Stomach (tissue), 4 donors: ENCODE measurements around the gene TGFB1I1.

Experiments
- EP300 ChIP-seq: sonication (generic); formaldehyde crosslinking; IDR thresholded peaks from one replicate; pipeline ENCODE4 v1.6.1; 2017; ENCODE audit warnings: antibody characterized with exemption
- POLR2A ChIP-seq, 4 donors: fragments of 450-650 bp; IDR thresholded peaks; one replicate each; pipeline ENCODE4 v1.6.1; 2016; ENCODE audit warnings: antibody characterized with exemption in 4 of 4, control low read depth in 2 of 4, mild to moderate bottlenecking in 1 of 4, moderate library complexity in 1 of 4
- TF ChIP-seq, protein P1 (sequence below), 7 experiments: fragments of 450-650 bp in 4 of 7; fragments of 200-600 bp in 3 of 7; sonication (generic) in 3 of 7; IDR thresholded peaks; one replicate each; pipeline ENCODE4 v1.5.1; 2016 to 2019; ENCODE audit warnings: antibody characterized with exemption in 7 of 7, control low read depth in 2 of 7, mild to moderate bottlenecking in 1 of 7

DNA sequence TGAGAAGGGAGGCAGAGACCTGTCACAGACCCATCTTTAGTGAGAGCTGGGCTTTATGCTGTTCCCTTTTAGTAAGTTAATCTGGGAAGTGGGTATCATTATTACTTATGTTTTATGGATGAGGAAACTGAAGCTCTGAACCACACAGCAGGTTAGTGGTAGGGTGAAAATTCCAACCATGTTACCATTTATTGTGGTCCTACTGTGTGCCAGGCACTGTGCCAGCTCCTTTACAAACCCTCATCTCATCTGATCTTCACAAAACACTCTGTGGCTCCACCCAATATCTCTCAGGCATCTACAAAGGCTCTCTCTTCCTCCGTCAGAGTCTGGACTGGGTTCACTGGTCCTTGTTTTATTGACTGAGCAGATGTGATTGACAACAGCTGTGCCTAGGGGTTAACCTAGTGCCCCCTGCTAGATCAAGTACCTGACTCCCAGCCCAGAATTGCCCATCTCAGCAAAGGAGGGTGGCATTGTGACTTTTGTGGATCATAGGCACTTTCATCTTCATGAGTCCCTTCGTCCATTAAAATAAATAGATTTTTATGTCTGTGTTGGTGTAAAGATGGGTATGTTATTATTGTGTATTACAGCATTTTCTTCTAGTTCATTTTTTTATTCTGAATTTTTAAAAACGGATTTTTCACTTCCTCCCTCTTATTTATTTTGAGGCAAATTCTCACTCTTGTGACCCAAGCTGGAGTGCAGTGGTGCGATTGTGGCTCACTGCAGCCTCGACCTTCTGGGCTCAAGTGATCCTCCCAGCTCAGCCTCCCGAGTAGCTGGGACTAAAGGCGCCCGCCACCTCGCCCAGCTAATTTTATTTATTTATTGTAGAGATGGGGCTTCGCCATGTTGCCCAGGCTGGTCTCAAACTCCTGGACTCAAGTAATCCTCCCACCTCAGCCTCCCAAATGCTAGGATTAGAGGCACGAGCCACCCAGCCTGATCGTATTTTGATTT, 3.1 kb downstream of the TGFB1I1 start:
- TF ChIP-seq, protein P1, sequence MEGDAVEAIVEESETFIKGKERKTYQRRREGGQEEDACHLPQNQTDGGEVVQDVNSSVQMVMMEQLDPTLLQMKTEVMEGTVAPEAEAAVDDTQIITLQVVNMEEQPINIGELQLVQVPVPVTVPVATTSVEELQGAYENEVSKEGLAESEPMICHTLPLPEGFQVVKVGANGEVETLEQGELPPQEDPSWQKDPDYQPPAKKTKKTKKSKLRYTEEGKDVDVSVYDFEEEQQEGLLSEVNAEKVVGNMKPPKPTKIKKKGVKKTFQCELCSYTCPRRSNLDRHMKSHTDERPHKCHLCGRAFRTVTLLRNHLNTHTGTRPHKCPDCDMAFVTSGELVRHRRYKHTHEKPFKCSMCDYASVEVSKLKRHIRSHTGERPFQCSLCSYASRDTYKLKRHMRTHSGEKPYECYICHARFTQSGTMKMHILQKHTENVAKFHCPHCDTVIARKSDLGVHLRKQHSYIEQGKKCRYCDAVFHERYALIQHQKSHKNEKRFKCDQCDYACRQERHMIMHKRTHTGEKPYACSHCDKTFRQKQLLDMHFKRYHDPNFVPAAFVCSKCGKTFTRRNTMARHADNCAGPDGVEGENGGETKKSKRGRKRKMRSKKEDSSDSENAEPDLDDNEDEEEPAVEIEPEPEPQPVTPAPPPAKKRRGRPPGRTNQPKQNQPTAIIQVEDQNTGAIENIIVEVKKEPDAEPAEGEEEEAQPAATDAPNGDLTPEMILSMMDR (IDR thresholded peaks at IDR 0.05) = no peak
- TF ChIP-seq POLR2A (IDR thresholded peaks at IDR 0.05) (no peak), EP300 (no peak)
